Uterus (tissue), 4 donors: Measurements from ENCODE around the gene TMEM184B. TPM values are rescaled to one million over a fixed set of nuclear protein-coding genes. Genes with fewer than 3 reads are reported as not detected.
A peak's percentile ranks its signal among the peaks of the same experiment; 100 is the strongest.

Source experiments
- DNase-seq, 2 donors: peaks; one replicate each; pipeline ENCODE4 v3.0.0-alpha.2; 2019 to 2020
- H3K27ac ChIP-seq, 2 donors: fragments of 200-600 bp; sonication (generic); 1 replicate in 1 of 2; 2 replicates in 1 of 2; pipeline ENCODE4 v1.5.1; 2016 to 2018
- H3K27me3 ChIP-seq, 2 donors: fragments of 200-600 bp; sonication (generic); one replicate each; pipeline ENCODE4 v1.5.1; 2018 to 2019; ENCODE audit warnings: control low read depth in 1 of 2
- H3K36me3 ChIP-seq, 2 donors: fragments of 200-600 bp; sonication (generic); one replicate each; pipeline ENCODE4 v1.5.1; 2019; ENCODE audit warnings: control low read depth in 1 of 2
- H3K4me1 ChIP-seq, 2 donors: fragments of 200-600 bp; sonication (generic); one replicate each; pipeline ENCODE4 v1.5.1; 2018 to 2019; ENCODE audit warnings: control low read depth in 1 of 2
- H3K4me3 ChIP-seq, 2 donors: fragments of 200-600 bp; sonication (generic); 1 replicate in 1 of 2; 2 replicates in 1 of 2; pipeline ENCODE4 v1.5.1; 2018 to 2019; ENCODE audit warnings: mild to moderate bottlenecking in 1 of 2
- H3K9me3 ChIP-seq, 2 donors: fragments of 200-600 bp; sonication (generic); one replicate each; pipeline ENCODE4 v1.5.1; 2019; ENCODE audit warnings: control low read depth in 1 of 2
- CTCF ChIP-seq, 4 experiments: fragments of 200-600 bp in 2 of 4; fragments of 450-650 bp in 2 of 4; sonication (generic) in 2 of 4; IDR thresholded peaks; one replicate each; pipeline ENCODE4 v1.5.1; 2016 to 2019; ENCODE audit warnings: antibody characterized with exemption in 4 of 4, mild to moderate bottlenecking in 2 of 4, moderate library complexity in 1 of 4
- POLR2A ChIP-seq, 2 donors: fragments of 450-650 bp; IDR thresholded peaks; one replicate each; pipeline ENCODE4 v1.6.1; 2016; ENCODE audit warnings: antibody characterized with exemption in 2 of 2, mild to moderate bottlenecking in 1 of 2, moderate library complexity in 1 of 2
- intact Hi-C: fragments of 100-400 bp; cut with DNase I; formaldehyde crosslinking; loops from one replicate; pipeline ENCODE4 v1.15.1; 2023; ENCODE audit warnings: low total_unique reads
- total RNA-seq, 4 donors: library from RNA; depleted of rRNA in 3 of 4; stranded (reverse); fragments of >200 nt in 3 of 4; gene quantifications; one replicate each; pipeline versions ENCODE4 v1.1.0 to v1.2.4, GENCODE V29; 2014 to 2023
- donor health status: DM: yes; HTN: yes; CAD: no.

Gene TMEM184B
- total RNA-seq, 4 donors from 2014 or later = 31.7 to 70.4 (median 50.7) TPM

GRCh38 chr22:38230108-38230825, 42.5 kb downstream of the TMEM184B start:
- intact Hi-C loops = no loop called here
- TF ChIP-seq CTCF (IDR thresholded peaks at IDR 0.05) = peak in 3 of 4 experiments; percentile 14 to 61 (median 55)
- TF ChIP-seq POLR2A (IDR thresholded peaks at IDR 0.05) = no peak
- no peak for DNase-seq
- Histone ChIP-seq H3K27ac (peak overlapping the region in 1 of 2 donors; percentile 49), H3K36me3 (no peaks in the 10 kb centered on the region), H3K4me1 (no peaks in the 10 kb centered on the region), H3K4me3 (no peak overlapping the region), H3K9me3 (no peaks in the 10 kb centered on the region), H3K27me3 (no peaks in the 10 kb centered on the region)

GRCh38 chr22:38228873-38229740, 43.7 kb downstream of the TMEM184B start:
- Histone ChIP-seq H3K36me3 (no peaks in the 10 kb centered on the region), H3K4me1 (no peaks in the 10 kb centered on the region), H3K4me3 (no peak overlapping the region), H3K27ac (peak overlapping the region; percentile 68 to 81), H3K9me3 (no peaks in the 10 kb centered on the region), H3K27me3 (no peaks in the 10 kb centered on the region)
- no peak for DNase-seq
- intact Hi-C loops = loop anchor here (10.0 kb wide), 1 partner anchor 104 kb away; no protein-coding TSS in a partner anchor
- TF ChIP-seq CTCF (IDR thresholded peaks at IDR 0.05) (no peak), POLR2A (IDR thresholded peaks at IDR 0.05) (no peak)

GRCh38 chr22:38228326-38228872, 44.4 kb downstream of the TMEM184B start:
- H3K4me1 ChIP-seq = no peaks in the 10 kb centered on the region
- intact Hi-C loops = loop anchor here (10.0 kb wide), 1 partner anchor 104 kb away; no protein-coding TSS in a partner anchor

GRCh38 chr22:38226853-38227649, 45.8 kb downstream of the TMEM184B start:
- Histone ChIP-seq H3K4me1 (no peaks in the 10 kb centered on the region), H3K27ac (peak overlapping the region in 1 of 2 donors; percentile 81), H3K4me3 (no peak overlapping the region), H3K9me3 (no peaks in the 10 kb centered on the region), H3K27me3 (no peaks in the 10 kb centered on the region), H3K36me3 (no peaks in the 10 kb centered on the region)
- TF ChIP-seq CTCF (IDR thresholded peaks at IDR 0.05) = no peak
- TF ChIP-seq POLR2A (IDR thresholded peaks at IDR 0.05) = no peak
- intact Hi-C loops = loop anchor here (10.0 kb wide), 1 partner anchor 102 kb away; no protein-coding TSS in a partner anchor
- DNase-seq = no peak

More at GRCh38 chr22:38228326-38228872, 44.4 kb downstream of the TMEM184B start:
- H3K9me3 ChIP-seq = no peaks in the 10 kb centered on the region
- H3K27ac ChIP-seq = peak overlapping the region; percentile 68 to 81
- no peaks in the 10 kb centered on the region for H3K27me3 ChIP-seq
- TF ChIP-seq POLR2A (IDR thresholded peaks at IDR 0.05) (no peak), CTCF (IDR thresholded peaks at IDR 0.05) (no peak)
- no peak overlapping the region for H3K4me3 ChIP-seq
- no peak for DNase-seq
- H3K36me3 ChIP-seq = no peaks in the 10 kb centered on the region
